ENCODE measurements around the gene COL18A1. TPM values are rescaled to one million over a fixed set of nuclear protein-coding genes. Genes with fewer than 3 reads are reported as not detected.

COL18A1 gene
- total and polyA plus RNA-seq, 9 of the 15 experiments (the other 6 are each of a cell fraction or from before 2014, with no cell fraction given): 0.14 to 16.4 (median 2.0) TPM

DNA sequence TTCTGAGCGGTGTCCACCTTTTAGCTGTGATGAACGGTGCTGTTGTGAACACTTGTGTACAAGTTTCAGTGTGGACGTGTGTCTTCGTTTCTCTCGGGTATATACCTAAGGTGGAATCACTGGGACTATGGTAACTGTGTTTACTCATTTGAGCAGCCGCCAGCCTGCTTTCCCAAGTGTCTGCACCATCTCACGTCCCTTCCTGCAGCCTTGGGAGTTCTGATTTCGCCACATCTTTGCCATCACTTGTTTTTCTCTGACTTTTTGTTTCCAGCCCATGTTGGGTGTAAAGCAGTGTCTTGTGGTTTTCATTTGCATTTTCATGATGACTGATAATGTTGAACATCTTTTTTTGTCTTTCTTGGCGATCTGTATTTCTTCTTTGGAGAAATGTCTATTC lies 40.4 kb downstream of the COL18A1 start:
- Histone ChIP-seq H3K36me3 (ENCODE audit: control insufficient read depth, insufficient read depth, low read length) (no peaks in the 10 kb centered on the region; the same call in 2 of the 3 replicates), H3K4me3 (no peak overlapping the region), H3K9me3 (replicated peaks; ENCODE audit: control insufficient read depth, insufficient read depth, low read depth, low read length) (peaks cover 12% of the 10 kb centered on the region; the same call in 1 of the 2 replicates), H3K4me1 (replicated peaks in 1 of 2; ENCODE audit: control insufficient read depth in 2 of 2, insufficient read depth in 2 of 2, low read length in 2 of 2) (peaks cover 0 to 43% of the 10 kb centered on the region in 2 experiments; a peak in 1 of 5 replicates), H3K9me1 (ENCODE audit: control insufficient read depth, insufficient read depth, low read length) (no peaks in the 10 kb centered on the region), H3K27ac (ENCODE audit: extremely low read depth, low read depth, low read length) (no peak overlapping the region), H3K79me2 (ENCODE audit: control insufficient read depth, insufficient read depth, low read length) (no peaks in the 10 kb centered on the region), H3K9ac (ENCODE audit: insufficient read depth in 1 of 2, low read depth in 2 of 2, low read length in 2 of 2) (no peak overlapping the region), H2AFZ (ENCODE audit: low read depth, low read length) (no peak overlapping the region), H3K27me3 (ENCODE audit: control insufficient read depth in 2 of 2, insufficient read depth in 2 of 2, low read length in 2 of 2) (peaks cover 0 to 18% of the 10 kb centered on the region in 2 experiments; a peak in 3 of 5 replicates), H3K4me2 (ENCODE audit: insufficient read depth, low read length) (no peak overlapping the region), H4K20me1 (replicated peaks; ENCODE audit: control insufficient read depth, insufficient read depth, low read length) (peaks cover 8% of the 10 kb centered on the region)
- ATAC-seq (no peak), FAIRE-seq (peak; percentile 6), DNase-seq (ENCODE audit: extremely low read depth in 1 of 4, low spot score in 3 of 4) (no peak)
- WGBS (ENCODE audit: insufficient coverage, low coverage, missing lambda C conversion rate): 10% methylated on average over 9 of the region's 9 CpGs
- ChIA-PET CTCF (ENCODE audit: low intra/inter-chr PET ratio) (no interaction called here), POLR2A (interaction anchor here (0.8 kb wide), 1 partner anchor 26 kb away, joined by 4 read pairs; no protein-coding TSS in a partner anchor)
- intact Hi-C loops (cut with micrococcal nuclease): loop anchor here (5.0 kb wide), 1 partner anchor 377 kb away; no protein-coding TSS in a partner anchor
- BruUV-seq (replicated peaks): no TSS peak
- in situ Hi-C loops (cut with MboI): loop anchor here (5.0 to 10.0 kb wide), 2 partner anchors 298 to 491 kb away; no protein-coding TSS in a partner anchor
- TF ChIP-seq, protein P1, sequence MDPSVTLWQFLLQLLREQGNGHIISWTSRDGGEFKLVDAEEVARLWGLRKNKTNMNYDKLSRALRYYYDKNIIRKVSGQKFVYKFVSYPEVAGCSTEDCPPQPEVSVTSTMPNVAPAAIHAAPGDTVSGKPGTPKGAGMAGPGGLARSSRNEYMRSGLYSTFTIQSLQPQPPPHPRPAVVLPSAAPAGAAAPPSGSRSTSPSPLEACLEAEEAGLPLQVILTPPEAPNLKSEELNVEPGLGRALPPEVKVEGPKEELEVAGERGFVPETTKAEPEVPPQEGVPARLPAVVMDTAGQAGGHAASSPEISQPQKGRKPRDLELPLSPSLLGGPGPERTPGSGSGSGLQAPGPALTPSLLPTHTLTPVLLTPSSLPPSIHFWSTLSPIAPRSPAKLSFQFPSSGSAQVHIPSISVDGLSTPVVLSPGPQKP (CRISPR knock-in tag; IDR thresholded peaks at IDR 0.05): no peak
- TF ChIP-seq ZC3H4 (CRISPR knock-in tag; IDR thresholded peaks at IDR 0.05; ENCODE audit: borderline replicate concordance) (no peak), WHSC1 (IDR thresholded peaks at IDR 0.05; ENCODE audit: low read length) (no peak), BDP1 (IDR thresholded peaks at IDR 0.05; ENCODE audit: insufficient read depth, insufficient read length) (no peak), ESRRA (IDR thresholded peaks at IDR 0.05; ENCODE audit: borderline replicate concordance, low read depth) (no peak), SMAD2 (IDR thresholded peaks at IDR 0.05; ENCODE audit: low read depth, low read length) (no peak), ZNF23 (CRISPR knock-in tag; IDR thresholded peaks at IDR 0.05) (no peak), ZNF830 (CRISPR knock-in tag; IDR thresholded peaks at IDR 0.05) (no peak), ZNF583 (CRISPR knock-in tag; IDR thresholded peaks at IDR 0.05) (no peak), MYBL2 (IDR thresholded peaks at IDR 0.05; ENCODE audit: low read depth) (no peak), MYBL2 (CRISPR knock-in tag; IDR thresholded peaks at IDR 0.05; ENCODE audit: borderline replicate concordance) (no peak), RNF2 (IDR thresholded peaks at IDR 0.05) (no peak), CEBPB (tag; IDR thresholded peaks at IDR 0.05) (no peak)
- TF ChIP-seq, protein P2, sequence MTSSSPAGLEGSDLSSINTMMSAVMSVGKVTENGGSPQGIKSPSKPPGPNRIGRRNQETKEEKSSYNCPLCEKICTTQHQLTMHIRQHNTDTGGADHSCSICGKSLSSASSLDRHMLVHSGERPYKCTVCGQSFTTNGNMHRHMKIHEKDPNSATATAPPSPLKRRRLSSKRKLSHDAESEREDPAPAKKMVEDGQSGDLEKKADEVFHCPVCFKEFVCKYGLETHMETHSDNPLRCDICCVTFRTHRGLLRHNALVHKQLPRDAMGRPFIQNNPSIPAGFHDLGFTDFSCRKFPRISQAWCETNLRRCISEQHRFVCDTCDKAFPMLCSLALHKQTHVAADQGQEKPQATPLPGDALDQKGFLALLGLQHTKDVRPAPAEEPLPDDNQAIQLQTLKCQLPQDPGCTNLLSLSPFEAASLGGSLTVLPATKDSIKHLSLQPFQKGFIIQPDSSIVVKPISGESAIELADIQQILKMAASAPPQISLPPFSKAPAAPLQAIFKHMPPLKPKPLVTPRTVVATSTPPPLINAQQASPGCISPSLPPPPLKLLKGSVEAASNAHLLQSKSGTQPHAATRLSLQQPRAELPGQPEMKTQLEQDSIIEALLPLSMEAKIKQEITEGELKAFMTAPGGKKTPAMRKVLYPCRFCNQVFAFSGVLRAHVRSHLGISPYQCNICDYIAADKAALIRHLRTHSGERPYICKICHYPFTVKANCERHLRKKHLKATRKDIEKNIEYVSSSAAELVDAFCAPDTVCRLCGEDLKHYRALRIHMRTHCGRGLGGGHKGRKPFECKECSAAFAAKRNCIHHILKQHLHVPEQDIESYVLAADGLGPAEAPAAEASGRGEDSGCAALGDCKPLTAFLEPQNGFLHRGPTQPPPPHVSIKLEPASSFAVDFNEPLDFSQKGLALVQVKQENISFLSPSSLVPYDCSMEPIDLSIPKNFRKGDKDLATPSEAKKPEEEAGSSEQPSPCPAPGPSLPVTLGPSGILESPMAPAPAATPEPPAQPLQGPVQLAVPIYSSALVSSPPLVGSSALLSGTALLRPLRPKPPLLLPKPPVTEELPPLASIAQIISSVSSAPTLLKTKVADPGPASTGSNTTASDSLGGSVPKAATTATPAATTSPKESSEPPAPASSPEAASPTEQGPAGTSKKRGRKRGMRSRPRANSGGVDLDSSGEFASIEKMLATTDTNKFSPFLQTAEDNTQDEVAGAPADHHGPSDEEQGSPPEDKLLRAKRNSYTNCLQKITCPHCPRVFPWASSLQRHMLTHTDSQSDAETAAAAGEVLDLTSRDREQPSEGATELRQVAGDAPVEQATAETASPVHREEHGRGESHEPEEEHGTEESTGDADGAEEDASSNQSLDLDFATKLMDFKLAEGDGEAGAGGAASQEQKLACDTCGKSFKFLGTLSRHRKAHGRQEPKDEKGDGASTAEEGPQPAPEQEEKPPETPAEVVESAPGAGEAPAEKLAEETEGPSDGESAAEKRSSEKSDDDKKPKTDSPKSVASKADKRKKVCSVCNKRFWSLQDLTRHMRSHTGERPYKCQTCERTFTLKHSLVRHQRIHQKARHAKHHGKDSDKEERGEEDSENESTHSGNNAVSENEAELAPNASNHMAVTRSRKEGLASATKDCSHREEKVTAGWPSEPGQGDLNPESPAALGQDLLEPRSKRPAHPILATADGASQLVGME (CRISPR knock-in tag; IDR thresholded peaks at IDR 0.05): no peak
- TF ChIP-seq, protein P3, sequence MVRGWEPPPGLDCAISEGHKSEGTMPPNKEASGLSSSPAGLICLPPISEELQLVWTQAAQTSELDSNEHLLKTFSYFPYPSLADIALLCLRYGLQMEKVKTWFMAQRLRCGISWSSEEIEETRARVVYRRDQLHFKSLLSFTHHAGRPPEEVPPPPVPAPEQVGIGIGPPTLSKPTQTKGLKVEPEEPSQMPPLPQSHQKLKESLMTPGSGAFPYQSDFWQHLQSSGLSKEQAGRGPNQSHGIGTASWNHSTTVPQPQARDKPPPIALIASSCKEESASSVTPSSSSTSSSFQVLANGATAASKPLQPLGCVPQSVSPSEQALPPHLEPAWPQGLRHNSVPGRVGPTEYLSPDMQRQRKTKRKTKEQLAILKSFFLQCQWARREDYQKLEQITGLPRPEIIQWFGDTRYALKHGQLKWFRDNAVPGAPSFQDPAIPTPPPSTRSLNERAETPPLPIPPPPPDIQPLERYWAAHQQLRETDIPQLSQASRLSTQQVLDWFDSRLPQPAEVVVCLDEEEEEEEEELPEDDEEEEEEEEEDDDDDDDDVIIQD (CRISPR knock-in tag; IDR thresholded peaks at IDR 0.05): no peak
